Keratinocyte (primary cell): ENCODE data around the gene HLA-E.
"Not testable (repeated sequence)": the region's sequence is repeated elsewhere in the genome, so short reads cannot be mapped to it uniquely, and the experiment has no call there.

ENCODE experiments used
- CTCF ChIP-seq, 3 experiments: IDR thresholded peaks in 1 of 3; conservative IDR thresholded peaks in 1 of 3; optimal IDR thresholded peaks in 1 of 3; 2 replicates in 2 of 3; 3 replicates in 1 of 3; pipeline versions ENCODE3 to v1.5.1; 2011; ENCODE audit warnings: low read length in 3 of 3, mild to moderate bottlenecking in 3 of 3, moderate library complexity in 2 of 3, control low read depth in 1 of 3, inconsistent platforms in 1 of 3; ENCODE audit not compliant: insufficient read depth in 2 of 3; ENCODE audit errors: extremely low read depth in 1 of 3
- EZH2 ChIP-seq: IDR thresholded peaks from one replicate; pipeline ENCODE4 v1.6.1; 2012; ENCODE audit warnings: inconsistent platforms, mild to moderate bottlenecking, low read length, moderate library complexity

- TF ChIP-seq CTCF (optimal IDR thresholded peaks at IDR 0.05 in 1 of 3, IDR thresholded peaks at IDR 0.05 in 1 of 3, conservative IDR thresholded peaks at IDR 0.05 in 1 of 3; ENCODE audit: extremely low read depth in 1 of 3, insufficient read depth in 2 of 3, low read length in 3 of 3); EZH2: not testable (repeated sequence)
These were observed 32.6 kb downstream of the HLA-E start for GRCh38 chr6:30521952-30522351.
